ENCODE data around the gene IRF9.

IRF9 gene

DNA sequence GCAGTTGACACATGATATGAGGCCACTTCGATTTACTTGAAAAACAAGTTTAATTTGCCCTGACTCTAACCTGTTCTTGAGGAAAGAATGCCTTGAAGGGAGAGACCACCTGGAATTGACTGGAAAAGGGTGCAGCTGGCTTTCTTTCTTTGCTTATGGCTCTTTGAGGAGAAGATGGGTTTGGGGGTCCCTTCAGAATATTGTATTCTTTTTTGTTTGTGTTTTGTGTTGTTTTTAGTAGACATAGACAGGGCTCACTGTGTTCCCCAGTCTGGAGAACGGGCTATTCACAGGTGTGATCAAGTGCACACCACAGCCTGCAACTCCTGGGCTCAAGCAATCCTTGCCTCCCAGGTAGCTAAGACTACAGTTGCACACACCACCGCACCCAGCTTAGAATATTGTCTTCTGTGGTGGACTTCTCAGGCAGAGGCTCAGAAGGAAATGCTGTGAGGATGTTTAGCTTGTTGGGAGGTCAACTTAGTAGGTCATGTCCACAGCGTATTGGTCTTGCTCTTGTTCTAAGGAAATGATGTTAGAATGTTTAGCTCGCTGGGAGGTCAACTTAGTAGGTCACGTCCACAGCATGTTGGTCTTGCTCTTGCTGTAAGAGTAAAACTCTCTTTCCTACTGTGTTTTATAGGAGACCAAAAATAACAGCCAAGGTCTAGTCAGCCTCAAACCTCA lies 44.8 kb upstream of the IRF9 start:
- POLR2A ChIA-PET, result interaction anchor here (1.2 to 3.1 kb wide), 3 partner anchors 20 to 45 kb away, joined by 3 to 28 read pairs (median 7); partner anchors contain the start of genes EMC9, IRF9 and PSME1

DNA sequence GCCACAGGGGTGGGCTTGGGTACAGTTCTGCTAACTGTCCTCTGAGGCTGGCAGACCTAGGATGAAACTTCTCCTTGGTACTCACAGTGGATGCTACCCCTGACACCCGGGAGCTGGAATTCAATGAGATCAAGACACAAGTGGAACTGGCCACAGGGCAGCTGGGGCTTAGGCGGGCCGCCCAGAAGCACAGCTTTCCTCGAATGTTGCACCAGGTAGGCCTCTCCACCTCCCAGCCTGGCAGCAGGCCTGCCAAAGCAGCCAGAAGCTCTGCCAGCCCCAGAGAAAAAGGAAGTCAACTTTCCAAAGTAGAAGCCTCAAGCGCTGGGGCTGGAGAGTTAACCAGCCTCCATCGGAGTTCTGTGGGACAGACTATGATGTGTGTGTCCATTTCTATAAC lies 43.9 kb upstream of the IRF9 start:
- POLR2A ChIA-PET, result interaction anchor here (0.7 to 2.0 kb wide), 3 partner anchors 24 to 44 kb away, joined by 3 to 7 read pairs (median 3); partner anchors contain the start of genes EMC9, IRF9 and RNF31
- CTCF ChIA-PET, result interaction anchor here (0.9 to 6.8 kb wide), 9 partner anchors 9 to 59 kb away, joined by 3 to 58 read pairs (median 18); partner anchors contain the start of genes EMC9, FITM1, IRF9 and PCK2
- no peak for TF ChIP-seq CTCF (IDR thresholded peaks at IDR 0.05; ENCODE audit: control extremely low read depth, extremely low read depth, low read depth, missing control alignments)
- DNase-seq (ENCODE audit: extremely low spot score), result no peak

More for the DNA sequence above, 44.8 kb upstream of the IRF9 start:
- TF ChIP-seq CTCF (IDR thresholded peaks at IDR 0.05; ENCODE audit: control extremely low read depth, extremely low read depth, low read depth, missing control alignments), result no peak
- no peak for DNase-seq (ENCODE audit: extremely low spot score)
- CTCF ChIA-PET, result interaction anchor here (1.0 to 6.8 kb wide), 11 partner anchors 9 to 62 kb away, joined by 3 to 58 read pairs (median 18); partner anchors contain the start of genes EMC9, FITM1, IRF9 and PCK2

GRCh38 chr14:24119691-24120090 lies 41.4 kb upstream of the IRF9 start:
- POLR2A ChIA-PET, result no interaction called here
- CTCF ChIA-PET, result interaction anchor here (1.0 to 6.8 kb wide), 5 partner anchors 10 to 63 kb away, joined by 3 to 58 read pairs (median 6); partner anchors contain the start of genes EMC9, FITM1 and PSME1
- no peak for TF ChIP-seq CTCF (IDR thresholded peaks at IDR 0.05; ENCODE audit: control extremely low read depth, extremely low read depth, low read depth, missing control alignments)
- no peak for DNase-seq (ENCODE audit: extremely low spot score)

GRCh38 chr14:24121210-24121609 lies 39.9 kb upstream of the IRF9 start:
- TF ChIP-seq CTCF (IDR thresholded peaks at IDR 0.05; ENCODE audit: control extremely low read depth, extremely low read depth, low read depth, missing control alignments), result no peak
- no peak for DNase-seq (ENCODE audit: extremely low spot score)
- CTCF ChIA-PET, result no interaction called here
- POLR2A ChIA-PET, result interaction anchor here (0.6 kb wide), 1 partner anchor 15 kb away, joined by 3 read pairs; the partner anchor contains the start of gene PSME1

DNA sequence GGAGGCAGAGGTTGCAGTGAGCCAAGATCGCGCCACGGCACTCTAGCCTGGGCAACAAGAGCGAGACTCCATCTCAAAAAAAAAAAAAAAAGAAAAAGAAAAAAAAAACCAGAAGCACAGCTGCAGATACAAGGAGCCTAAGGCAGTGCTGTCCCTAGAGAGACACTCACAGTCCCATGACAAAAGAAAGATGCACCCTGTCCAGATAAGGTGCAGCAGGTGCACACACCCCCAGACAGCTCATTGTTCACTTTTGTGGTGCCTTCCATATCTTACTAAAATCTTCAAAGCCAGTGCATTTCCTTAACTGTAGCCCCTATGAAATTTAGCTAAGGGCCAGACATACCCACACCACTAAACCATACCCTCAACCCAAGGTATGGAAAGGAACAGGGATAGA lies 38.6 kb upstream of the IRF9 start:
- no peak for DNase-seq (ENCODE audit: extremely low spot score)
- no peak for TF ChIP-seq CTCF (IDR thresholded peaks at IDR 0.05; ENCODE audit: control extremely low read depth, extremely low read depth, low read depth, missing control alignments)
- CTCF ChIA-PET, result interaction anchor here (1.6 to 6.5 kb wide), 2 partner anchors 13 to 15 kb away, joined by 3 to 38 read pairs; no protein-coding TSS in a partner anchor
- POLR2A ChIA-PET, result no interaction called here

GRCh38 chr14:24122898-24123297 lies 38.2 kb upstream of the IRF9 start:
- ChIA-PET POLR2A (no interaction called here), CTCF (interaction anchor here (1.3 to 6.5 kb wide), 5 partner anchors 8 to 553 kb away, joined by 3 to 38 read pairs (median 6); partner anchors contain the start of genes DCAF11, IRF9 and NRL)
- TF ChIP-seq CTCF (IDR thresholded peaks at IDR 0.05; ENCODE audit: control extremely low read depth, extremely low read depth, low read depth, missing control alignments), result no peak
- no peak for DNase-seq (ENCODE audit: extremely low spot score)

Data from GM10248 (cell line).